Upper lobe of left lung (tissue), 4 donors: Measurements from ENCODE around the gene NUDT2.

Source experiments
- CTCF ChIP-seq, 6 experiments: fragments of 450-650 bp in 4 of 6; fragments of 200-600 bp in 2 of 6; sonication (generic) in 2 of 6; IDR thresholded peaks; one replicate each; pipeline ENCODE4 v1.5.1; 2016 to 2019; ENCODE audit warnings: antibody characterized with exemption in 6 of 6
- POLR2A ChIP-seq, 4 donors: fragments of 450-650 bp; IDR thresholded peaks; one replicate each; pipeline ENCODE4 v1.5.1; 2016 to 2017; ENCODE audit warnings: antibody characterized with exemption in 4 of 4, mild to moderate bottlenecking in 2 of 4
- POLR2AphosphoS5 ChIP-seq, 2 donors: sonication (generic); formaldehyde crosslinking; IDR thresholded peaks; one replicate each; pipeline ENCODE4 v1.5.1; 2017; ENCODE audit warnings: antibody characterized with exemption in 2 of 2

GRCh38 chr9:34343090-34343489 lies 13.7 kb downstream of the NUDT2 start:
- TF ChIP-seq CTCF (IDR thresholded peaks at IDR 0.05): no peak
- no peak for TF ChIP-seq POLR2AphosphoS5 (IDR thresholded peaks at IDR 0.05)
- no peak for TF ChIP-seq POLR2A (IDR thresholded peaks at IDR 0.05)
